Mucosa of gallbladder (tissue), 1 donor: Measurements from ENCODE around the gene KLF16. TPM values are rescaled to one million over a fixed set of nuclear protein-coding genes. Genes with fewer than 3 reads are reported as not detected.

Experiments
- DNase-seq: peaks from one replicate; pipeline ENCODE4 v3.0.0-alpha.2; 2020; ENCODE audit warnings: low spot score
- total RNA-seq: library from RNA; stranded (reverse); gene quantifications from one replicate; pipeline ENCODE4 v1.2.1, GENCODE V29; 2021
- donor health status: DM: no; HTN: no; CAD: no.

KLF16 gene
- total RNA-seq, 1 donor from 2014 or later = 23.2 TPM

DNA sequence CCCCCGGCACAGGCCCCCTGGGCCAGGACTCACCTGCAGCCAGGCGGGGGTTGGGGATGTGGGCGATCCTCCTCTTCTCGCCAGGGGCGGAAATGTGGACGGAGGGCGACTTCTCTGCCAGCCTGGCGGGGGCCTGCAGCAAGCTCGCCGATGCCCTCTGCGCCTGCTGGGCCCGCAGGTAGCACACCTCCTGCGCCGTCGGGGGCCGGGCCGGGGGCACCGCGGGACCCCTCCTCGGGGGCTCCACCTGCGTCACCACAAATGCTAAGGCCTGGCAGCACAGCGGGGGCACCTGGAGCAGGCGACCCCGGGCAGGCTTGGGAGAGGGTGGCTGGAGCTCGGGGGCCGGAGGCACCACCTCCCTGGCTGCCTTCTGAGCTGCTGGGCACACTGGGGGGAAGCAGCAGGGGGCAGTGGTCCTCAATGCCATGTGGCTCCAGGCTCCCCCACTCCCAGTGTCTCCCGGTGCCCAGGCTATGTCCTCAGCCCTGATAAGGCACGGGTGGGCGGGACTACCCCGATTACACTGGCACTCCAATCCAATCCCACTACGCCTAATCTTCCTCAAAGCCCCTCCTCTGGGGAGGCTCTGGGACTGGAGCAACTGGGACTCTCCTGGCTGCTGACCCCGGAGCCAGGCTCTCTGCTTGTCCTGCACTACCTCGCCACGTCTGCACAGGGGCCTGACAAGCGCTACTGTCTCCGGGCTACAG lies 39.7 kb downstream of the KLF16 start:
- no peak for DNase-seq

DNA sequence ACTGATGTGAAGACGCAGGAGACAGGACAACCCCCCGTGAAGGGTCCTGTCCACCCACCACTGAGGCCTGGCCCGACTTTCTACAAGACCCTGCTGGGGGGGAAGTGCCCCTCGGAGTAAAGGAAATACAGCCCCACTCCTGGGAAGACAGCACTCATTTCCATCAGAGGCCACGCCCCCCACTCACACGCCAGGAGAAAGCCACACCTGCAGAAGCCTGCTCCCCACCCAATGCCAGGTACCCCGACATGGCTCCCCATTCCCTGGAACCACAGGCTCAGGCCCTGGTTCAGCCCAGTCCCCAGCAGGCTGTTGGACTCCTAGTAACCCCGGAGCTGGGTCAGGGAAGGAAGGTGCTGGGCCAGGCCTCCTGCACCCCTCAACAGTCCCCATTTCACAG lies 40.4 kb downstream of the KLF16 start:
- no peak for DNase-seq

DNA sequence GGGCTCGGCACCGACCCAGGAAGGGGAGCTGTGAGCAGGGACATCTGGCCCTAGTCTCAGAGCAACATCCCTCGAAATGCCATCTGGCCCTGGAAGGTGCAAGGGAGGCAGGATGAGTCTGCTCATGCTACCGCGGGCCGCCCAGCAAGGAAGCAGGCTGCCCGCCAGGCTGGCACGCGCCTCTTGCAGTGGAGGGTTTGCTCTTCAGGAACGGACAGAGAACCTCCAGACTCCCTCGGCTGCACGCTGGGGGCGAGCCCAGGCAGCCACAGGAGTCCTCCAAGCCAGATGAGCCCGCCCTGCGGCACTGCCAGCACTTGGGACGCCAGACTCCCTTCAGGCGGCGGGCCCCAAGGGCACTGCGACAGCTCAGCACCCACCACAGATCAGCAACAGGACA lies 41.2 kb downstream of the KLF16 start:
- no peak for DNase-seq

DNA sequence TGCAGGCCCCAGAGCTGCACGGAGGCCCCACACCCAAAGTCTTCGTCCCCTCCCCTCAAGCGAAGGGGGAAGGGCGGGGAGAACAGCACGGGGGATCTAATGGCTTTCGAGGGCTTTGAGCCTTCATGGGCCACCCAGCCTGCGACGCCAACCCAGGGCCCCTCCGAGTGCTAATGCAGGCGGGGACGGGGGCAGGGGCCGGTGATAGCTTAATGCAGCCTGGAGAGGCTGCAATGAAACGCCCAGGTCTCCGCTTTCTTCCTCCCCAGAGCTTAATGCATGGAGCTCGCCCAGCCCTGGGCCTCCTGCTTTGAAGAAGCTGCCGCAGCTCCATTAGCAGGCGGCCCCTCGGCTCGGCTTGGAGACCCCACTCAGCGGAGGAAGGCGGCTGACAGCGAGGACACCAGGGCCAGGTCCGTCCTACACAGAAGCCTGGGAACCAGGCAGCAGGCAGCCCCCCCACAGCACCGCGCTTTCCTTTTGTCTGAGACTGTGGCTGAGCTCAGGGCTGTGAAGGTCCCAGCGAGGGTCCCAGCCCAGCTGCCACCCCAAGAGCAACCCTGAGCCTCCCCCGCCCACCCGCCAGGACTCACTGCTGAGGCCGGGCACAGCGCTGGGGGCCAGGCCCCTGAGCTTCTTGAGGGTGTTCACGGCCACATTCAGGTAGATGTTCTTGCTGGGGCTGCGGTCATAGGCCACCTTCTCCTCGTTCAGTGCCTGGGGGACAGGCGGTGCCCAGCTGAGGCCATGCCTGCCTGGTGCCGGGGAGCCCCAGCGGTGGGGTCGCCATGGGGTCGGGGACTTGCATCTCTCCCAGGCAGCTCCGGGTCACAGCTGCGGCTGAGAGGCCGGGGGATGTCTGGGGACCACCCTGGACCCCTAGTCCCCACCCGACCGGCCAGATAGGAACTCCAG lies 43.8 kb downstream of the KLF16 start:
- no peak for DNase-seq

DNA sequence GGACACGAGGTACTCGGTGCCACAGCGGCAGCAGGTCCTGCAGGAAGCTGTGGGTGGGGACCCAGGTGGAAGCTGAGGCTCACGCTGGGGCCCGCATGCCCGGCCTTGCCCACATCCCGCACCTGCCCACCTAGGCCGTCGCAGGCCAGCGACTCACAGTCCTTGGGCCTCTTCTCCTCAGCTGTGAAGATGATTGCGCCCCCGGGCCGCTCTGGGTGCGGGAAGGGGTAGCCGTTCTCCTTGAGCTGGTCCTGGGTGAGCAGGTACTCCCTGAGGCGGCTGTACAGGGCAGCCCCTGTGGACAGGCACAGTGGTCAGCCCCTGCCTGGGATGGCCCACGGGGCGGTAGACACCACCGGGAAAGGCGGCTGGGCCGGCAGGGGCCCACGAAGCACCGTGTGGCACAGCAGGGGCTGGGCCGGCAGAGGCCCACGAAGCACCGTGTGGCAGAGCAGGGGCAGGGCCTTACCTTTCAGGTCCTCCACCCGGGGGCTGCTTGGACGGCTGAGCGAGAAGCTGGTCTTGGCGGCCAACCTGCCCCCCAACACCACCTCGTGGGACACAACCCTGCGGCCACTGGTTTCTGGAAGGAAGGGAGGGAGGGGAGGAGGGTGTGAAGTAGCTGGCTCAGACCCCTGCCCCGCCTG lies 44.7 kb downstream of the KLF16 start:
- no peak for DNase-seq

DNA sequence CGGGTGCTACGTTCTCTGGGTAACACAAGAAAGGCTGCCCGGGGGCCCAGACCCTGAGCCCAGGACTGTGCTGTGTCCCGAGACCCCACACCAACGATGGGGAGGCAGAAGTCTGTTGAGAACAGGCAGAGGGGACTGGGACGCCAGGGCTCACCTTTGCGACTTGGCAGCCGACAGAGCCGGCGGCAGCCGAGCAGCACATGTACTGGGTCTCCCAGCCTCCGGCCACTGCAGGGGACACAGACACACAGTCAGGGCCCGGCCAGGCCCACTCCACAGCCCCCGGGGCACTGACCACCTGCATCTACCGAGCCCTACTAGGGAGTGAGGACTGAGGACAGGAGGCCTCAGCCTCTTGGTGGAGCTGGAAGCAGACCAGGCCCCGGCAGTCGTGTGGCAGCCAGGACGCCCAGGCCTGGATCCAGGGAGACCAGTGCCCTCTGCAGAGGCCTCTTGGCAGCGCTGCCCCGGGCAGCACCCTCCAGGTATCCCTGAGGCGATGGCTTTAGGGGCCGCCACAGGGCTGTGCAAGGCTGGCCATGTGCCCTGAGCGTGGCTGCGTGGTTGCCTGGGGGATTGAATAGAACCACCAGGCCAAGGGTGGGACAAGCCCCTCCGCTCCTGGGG lies 45.7 kb downstream of the KLF16 start:
- no peak for DNase-seq

DNA sequence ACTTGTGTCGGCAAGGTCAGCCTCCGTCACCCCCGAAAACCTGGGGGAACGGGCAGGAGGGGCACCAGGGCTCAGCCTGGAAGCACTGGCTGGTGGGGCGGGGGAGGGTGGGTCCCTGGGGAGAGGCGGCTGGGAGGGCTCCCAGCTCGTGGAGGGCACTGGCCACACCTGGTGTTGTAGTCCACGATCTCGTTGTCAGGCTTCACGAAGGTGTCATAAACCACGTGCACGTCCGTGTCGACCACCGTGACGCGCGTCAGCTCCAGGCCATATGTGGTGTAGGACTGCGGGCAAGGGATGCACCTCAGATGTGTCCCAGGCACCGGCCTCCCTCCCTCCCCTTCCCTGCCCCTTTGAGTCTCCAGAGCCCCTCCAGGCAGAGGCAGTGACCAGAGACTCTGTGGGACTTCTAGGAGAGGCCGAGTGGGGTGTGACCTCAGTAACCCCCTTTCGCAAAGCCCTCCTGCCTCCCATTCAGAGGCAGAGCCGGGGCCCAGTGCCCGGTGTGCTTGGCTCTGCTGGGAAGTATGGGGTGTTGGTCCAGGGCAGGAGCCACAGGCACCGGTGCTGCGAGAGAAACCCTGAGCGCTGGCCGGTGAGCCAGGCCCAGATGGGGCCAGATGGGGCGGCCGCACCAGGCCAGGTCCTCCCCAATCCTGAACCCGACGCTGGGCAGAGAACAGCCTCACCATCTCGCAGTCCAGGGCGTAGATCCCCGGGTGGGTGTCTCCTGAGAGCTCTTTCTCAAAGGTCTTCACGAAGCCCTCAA lies 46.7 kb downstream of the KLF16 start:
- DNase-seq = no peak

DNA sequence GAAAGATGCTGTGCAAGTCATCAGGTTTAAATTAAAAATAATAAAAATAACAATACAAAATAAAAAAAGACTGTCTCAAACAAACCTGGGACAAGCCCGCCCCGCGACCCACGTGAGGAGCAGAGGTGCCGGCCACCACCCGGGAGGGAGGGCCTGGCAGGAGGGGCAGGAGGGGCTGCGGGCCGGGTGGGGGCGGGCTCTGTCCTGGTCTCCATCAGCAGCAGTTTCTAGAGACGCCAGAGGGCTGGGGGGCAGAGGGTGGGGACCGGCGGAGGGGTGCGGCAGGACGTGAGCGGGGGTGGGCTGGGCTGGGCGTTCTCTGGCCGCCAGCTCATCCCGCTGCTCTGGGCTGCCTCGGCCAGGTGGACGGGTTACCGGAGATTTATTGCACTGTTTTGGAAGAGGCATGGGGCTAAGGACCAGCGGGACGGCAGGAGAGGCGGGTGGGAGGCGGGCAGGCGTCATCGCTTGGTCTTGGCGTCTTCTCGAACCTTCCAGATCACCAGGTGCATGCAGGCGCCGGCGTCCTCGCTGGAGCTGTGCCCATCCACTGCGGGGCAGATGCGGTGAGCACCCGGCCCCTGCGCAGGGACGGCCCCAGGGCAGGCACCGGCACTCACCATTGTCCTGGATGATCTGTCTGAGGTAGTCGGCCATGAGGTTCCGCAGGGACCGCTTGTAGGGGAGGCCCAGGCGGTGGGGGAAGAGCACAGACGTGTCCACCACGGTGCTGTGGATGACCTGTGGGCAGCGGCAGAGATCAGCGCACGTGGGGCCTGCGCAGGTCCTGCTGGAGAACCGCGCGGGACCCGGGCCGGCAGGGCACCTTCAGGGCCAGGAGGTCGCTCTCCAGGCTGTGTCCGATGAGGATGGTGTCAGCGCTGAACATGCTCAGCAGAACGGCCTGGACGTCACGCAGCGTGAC lies 47.5 kb downstream of the KLF16 start:
- no peak for DNase-seq

DNA sequence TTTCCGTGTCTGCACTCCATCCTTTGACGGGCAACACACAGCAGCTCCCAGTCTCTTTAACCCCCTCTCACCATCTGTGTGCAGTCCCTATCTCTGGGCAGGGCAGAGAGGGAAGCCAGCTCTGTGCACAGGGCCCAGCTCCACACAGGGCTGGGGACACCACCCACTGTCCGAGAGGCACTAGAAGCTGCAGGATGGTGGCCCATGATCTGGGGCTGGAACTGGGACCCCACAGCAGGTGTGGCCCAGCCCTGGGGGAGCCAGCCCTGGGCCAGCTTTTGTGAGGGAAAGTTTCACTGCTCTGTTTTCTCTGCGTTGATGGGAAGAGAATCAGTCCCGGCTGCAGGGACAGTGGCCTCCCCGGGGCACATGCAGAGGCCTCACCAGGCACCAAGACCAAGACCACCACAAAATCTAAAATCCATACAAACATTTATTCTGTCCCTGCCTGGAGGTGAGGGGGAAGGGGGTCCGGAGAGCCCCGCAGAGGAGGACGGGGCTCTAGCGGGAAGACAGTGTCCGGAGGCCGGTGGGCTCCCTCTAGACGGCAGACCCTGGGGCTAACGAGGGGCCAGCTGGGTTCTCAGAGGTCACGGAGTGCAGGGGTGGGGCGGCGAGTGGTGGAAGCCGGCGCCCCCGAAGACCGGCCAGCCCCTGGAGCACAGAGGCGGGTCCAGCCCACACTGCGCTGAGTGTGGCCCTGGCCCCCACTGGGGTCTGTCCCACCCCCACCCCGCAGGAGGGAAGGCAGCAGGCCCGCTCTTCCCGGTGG lies 48.4 kb downstream of the KLF16 start:
- no peak for DNase-seq

DNA sequence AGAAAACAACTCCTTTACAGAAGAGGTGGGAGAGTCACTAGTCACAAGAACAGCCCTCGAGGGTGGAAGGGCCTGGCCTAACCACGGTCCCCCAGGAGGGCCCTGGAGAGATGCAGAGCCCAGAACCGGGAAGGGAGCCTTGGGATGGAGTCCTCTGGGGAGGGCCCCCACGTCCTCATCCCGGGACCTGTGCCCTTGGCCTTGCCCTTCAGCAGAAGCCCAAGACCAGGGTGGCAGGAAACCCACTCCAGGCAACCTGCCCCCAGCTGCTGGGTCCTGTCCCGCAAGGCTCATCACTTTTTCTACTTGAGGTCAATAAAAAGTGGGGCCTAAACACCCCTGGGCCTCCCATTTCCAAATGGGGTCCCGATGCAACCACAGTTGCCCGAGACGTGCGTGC lies 49.0 kb downstream of the KLF16 start:
- DNase-seq = no peak

DNA sequence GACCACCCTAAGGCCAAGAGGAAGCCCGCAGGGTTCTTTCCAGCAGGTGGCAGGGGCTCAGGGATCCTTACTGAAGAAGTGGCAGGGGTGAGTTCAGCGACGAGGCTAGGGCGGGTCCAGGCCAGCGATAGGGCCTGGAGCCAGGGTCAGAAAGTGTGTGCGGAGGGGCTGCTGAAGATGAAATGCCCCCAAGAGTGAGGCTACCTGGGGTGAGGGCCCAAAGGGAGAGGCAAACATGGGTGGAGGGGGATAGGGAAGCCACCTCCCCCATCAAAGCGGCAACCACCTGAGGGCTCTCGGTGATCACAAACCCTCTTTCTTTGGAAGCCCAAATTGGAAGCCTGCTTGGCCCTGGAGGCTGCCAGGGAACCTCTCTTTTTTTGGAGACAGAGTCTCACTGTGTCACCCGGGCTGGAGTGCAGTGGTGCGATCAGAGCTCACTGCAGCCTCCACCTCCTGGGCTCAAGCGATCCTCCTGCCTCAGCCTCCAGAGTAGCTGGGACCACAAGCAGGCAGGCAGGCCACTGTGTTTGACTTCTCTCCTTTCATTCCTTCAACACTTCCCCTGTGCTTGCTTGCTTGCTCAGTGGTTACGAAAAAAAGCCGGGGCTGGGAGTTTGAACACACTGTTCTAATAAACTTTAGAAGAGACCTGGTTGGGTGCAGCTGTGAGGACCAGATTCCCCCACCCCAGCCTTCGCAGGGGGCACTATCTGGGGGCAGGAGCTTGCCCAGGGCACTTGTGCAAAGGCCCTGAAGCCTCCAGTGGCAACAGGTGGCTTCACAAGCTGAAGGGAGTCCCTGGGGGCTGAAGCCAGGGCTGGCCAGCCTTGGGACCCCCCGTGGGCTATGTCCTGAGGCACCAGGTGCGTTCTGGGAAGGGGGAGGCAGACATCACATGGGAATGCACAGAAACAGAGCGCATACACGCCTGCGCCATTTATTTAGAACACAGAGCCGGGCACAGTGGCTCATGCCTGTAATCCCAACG lies 49.9 kb downstream of the KLF16 start:
- DNase-seq = no peak

DNA sequence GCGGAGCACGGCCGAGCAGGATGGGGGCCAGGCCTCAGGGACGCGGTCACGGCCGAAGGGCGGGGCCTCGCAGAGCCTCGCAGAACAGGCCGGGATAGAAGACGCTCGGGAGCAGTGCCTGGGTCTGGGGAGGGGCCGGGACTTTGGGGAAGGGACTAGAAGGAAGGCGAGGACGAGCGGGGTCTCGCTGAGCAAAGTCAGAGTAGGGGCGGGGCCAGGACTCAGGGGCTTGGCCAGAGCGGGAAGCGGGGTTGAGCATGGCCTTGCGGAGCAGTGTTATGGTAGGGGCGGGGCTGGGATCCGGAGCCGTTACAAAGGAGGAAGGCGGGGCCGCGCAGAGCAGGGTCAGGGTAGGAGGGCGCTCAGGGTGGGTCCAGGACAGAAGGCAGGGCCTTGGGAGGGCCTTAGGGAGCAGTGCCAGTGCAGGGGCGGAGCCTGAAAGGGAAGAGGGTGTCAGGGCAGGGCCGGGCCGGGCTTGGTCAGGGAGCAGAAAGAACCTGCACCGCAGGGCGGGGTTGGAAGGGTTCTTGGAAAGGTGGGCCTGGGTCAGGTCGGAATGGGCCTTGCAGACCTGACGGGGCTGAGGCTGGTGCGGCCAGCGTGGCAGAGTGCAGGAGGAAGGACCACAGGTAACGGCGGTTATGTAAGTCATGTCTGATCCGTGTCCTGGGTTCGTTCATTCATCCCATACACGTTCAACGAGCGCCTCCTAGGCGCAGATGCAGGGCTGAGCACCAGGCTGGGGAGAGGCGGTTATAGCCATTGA lies 50.8 kb downstream of the KLF16 start:
- DNase-seq = peak; percentile 93

DNA sequence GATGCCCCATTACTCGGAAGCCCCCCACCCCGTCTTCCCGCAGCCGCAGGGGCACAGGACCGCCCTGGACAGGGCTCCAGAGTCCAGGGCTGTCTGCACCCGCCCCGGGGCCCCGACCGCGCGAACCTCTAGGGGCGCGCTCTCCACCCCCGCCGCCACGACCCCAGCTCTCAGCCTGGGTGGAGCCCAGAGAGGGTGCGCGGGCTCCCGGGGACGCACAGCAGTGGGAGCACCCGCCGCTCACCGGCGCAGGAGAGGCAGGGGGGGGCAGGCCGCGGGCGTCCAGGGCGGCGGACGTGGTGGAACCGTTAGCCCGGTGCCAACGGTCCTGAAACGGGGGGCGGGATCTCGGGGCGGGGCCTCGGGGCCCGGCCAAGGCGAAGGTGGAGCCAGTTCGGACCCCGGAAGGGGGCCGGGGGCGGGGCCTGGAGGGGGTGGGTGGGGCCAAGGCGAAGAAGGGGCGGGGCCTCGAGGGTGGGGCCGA lies 51.4 kb downstream of the KLF16 start, which contains the start of gene ATP8B3:
Gene ATP8B3 (minus strand): TSS at position 335 of the 484 bp plus-strand sequence. CDS start 540 bp downstream, outside the sequence.
- no peak for DNase-seq

DNA sequence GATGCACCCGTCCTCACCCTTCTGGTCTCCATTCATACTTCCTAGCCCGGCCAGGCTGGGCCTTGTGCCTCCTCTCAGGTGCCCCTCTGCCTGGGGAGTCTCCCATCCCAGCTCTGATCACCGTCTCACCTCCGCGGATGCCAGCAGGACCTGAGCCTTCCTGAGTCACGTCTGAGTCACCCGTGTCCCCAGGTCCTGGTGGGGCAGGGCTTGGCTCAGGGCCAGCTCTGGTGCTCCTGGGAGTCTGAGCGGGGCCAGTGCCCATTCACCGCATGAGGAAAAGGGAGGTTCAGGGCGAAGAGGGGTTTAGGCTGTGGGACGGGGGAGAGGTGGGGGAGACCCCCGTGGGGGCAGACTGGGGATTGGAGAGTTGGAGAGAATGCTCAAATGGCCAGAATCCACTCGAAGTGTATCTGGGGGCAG lies 51.9 kb downstream of the KLF16 start:
- DNase-seq = peak; percentile 71

DNA sequence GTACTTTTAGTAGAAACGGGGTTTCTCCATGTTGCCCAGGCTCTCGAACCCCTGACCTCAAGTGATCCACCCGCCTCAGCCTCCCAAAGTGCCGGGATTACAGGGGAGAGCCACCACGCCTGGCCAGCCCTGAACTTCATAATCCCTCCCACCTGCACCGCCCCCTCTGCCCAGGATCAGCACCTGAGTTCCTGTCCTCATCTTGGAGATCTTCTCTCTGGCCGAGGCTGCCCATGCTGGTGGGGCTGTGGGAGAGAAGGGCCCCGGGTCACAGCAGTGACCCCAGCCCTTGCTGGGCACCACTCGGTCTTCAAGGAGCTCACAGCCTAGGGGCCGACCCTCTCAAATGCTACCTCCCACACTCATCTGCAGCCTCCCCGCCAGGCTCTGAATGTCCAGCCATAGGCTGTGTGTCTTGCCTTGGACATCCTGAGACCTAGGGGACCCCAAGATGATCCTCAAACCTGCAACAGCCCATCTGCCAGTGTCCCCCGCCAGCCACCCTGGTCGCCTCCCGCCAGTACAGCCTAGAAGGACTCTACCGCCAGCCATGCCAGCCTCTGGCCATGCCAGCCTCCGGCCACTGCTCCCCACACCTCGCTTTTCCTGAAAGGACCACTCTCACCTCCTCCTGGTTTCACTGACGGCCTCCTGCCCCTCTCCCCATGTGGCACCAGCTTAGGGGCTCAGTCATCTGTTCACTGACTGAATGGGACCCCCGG lies 52.8 kb downstream of the KLF16 start:
- no peak for DNase-seq

DNA sequence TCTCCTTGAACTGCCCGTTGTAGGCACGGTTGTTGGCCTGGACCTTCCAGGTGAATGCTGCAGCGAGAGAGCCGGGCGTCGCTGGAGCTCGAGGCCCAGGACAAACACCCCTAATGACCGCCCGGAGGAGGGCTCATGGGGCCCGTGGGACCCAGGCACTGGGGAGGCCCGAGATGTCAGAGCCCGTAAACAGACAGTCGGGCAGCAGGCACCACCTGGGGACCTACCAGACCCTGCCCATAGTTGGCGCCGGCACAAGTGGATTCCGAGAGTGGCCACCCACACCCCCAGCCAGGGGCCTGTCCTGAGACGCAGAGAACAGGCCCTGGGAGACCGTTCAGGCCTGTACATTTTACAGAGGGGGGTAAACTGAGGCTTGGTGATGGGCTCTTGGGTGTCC lies 53.7 kb downstream of the KLF16 start:
- no peak for DNase-seq

DNA sequence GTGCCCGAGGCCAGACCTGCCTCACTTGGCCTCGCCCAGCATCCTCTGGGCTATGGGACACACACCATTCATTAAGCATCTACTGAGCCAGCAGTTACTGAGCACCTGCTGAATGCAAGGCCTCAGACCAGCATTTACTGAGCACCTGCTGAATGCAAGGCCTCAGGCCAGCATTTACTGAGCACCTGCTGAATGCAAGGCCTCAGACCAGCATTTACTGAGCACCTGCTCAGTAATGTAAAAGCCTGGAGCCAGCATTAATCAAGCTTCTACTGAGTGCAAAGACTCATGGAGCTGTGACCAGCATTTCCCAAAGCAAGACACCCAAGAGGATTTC lies 55.0 kb downstream of the KLF16 start:
- no peak for DNase-seq
